Erythroblast (primary cell): ENCODE measurements around the gene TMBIM1.

Experiments
- DNase-seq, 2 experiments: peaks; one replicate each; lab custom pipeline; 2025; lab: John Stamatoyannopoulos, UW
- GATA1 ChIP-seq: IDR thresholded peaks from 2 replicates; pipeline ENCODE4 v1.6.1; 2011; ENCODE audit warnings: low read depth, mild to moderate bottlenecking, control low read depth, low read length, moderate library complexity
- POLR2A ChIP-seq: IDR thresholded peaks from 2 replicates; pipeline ENCODE4 v1.6.1; 2011; ENCODE audit warnings: mild to moderate bottlenecking, low read length

Gene TMBIM1

DNA sequence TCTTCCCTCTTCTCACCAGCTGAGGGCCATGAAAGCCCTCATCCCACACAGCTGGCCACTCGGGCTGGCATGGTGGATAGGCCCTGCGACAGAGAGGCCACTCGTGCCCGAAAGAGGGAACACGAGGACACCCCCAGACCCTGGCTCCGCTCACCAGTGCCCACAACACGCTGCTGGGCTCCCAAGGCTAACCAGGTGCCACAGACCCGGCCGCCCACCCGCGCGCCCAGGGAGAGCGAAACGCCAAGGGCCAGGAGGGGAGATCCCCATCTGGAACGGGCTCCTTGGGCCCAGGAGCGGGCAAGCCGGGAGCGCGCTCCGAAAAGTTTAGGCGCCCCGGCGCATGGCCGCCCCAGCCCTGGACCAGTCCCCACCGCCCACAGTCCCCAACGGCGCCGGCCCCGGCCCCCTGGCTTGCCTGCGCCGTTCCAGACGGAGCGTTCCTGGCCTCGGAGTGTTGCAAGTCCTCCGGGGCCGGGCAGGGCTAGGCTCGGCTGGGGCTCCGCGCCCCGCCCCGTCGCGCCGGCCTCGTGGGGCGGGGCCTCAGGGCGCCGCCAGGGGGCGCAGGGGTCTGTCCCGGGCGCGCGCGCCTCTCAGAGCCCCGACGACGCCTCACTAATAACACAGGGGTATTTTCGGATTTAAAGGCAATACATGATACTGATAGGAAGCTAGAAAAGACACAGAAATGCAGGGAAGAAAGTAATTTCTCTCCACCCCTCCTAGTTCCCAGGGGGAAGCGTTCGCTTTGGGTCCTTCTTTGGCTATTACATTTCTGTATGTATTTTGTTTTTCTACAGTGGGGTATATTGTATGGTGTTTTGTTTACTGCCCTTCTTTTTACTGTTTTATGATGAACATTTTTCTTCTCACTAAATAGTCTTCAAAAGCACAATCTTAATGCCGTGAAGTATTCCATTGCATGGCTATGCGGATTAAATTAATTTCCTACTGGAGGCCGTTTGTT is at the start of gene TMBIM1:
TSS of gene TMBIM1 (minus strand) at position 456 of the 967 bp plus-strand sequence. CDS start 10,362 bp downstream, outside the sequence.
- peak; percentile 87 to 94 for DNase-seq

DNA sequence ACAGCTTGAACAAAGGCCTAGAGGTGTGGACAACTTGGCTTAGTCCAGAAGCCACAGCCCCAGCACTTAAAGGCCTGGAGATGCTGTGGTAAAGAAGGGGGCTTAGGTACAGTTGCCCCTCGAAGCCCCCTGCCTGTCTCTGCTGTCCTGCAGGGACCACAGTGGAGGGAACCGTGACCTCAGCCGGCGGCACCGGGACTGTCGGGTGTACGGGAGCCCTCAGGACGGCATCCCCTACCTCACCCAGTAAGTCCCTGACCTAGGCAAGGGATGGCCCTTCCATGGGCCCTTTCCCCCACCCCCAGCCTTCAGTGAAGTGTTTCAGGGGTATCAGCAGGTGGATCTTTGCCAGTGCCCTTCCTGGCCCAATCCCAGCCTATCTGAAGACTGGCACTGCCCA is 49.1 kb upstream of the TMBIM1 start:
- TF ChIP-seq GATA1 (no peak), POLR2A (no peak)
- no peak for DNase-seq

More for the DNA sequence above, at the start of gene TMBIM1:
- TF ChIP-seq POLR2A (peak; percentile 93), GATA1 (no peak)

DNA sequence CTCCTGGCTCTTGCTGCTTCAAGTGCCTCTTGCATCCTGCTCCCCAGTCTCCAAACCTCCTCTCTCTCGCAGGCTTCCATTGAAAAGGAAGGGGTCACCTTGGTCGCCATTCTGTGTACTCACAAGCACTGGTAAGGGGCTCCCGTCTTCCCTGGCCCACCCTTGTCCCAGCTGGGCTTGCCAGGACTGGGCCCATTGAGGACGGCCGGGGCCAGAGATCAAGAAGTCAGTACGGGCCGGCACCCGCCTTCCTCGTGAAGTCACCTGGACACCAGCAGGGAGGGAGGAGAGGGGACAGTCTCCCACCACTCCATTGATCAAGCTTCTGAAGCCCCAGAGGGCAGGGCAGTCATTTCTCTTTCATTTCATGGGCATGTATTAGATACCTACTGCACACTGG is 48.4 kb upstream of the TMBIM1 start:
- TF ChIP-seq POLR2A, result no peak
- no peak for TF ChIP-seq GATA1
- DNase-seq, result no peak

- DNase-seq, result no peak
- TF ChIP-seq POLR2A (no peak), GATA1 (no peak)
Observed at GRCh38 chr2:218334531-218334930, 42.2 kb upstream of the TMBIM1 start.

DNA sequence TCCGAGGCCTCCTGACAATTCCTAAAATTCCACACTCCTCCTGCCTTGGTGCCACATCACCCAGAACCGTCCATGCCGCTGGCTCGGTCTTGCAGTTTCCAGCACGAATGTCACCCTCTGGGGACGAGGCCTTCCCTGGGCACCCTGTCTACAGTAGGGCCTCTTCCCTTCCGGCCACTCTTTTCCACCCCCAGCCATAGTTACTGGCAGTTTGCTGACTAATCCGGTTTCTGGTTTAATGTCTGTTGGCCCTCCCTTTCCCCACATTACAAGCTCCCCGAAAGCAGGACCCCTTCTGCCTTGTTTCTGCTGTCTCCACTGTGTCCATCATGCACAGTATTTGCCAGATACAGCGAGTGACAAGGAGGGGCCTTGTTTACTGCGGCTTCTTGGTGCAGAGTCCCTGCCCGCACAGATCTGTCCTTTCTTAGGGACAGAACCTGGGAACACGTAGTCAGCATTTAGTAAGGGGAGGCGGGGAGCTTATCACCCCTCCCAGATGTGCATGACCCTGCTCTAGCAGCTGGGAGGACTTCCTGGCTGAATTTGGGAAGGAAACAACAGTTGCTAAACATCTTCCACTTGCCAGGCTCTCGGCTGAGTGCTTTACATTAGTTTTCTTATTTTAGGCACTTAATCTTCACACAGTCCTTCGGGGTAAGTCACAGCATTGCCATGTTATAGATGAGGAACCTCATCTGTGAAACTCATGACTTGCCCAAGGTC is 40.8 kb upstream of the TMBIM1 start:
- peak; percentile 87 to 90 for DNase-seq
- peak; percentile 81 for TF ChIP-seq POLR2A
- no peak for TF ChIP-seq GATA1

- TF ChIP-seq GATA1, result no peak
- no peak for TF ChIP-seq POLR2A
- DNase-seq, result peak in 1 of 2 experiments; percentile 42
Observed at GRCh38 chr2:218332288-218332687, 40.0 kb upstream of the TMBIM1 start.

DNA sequence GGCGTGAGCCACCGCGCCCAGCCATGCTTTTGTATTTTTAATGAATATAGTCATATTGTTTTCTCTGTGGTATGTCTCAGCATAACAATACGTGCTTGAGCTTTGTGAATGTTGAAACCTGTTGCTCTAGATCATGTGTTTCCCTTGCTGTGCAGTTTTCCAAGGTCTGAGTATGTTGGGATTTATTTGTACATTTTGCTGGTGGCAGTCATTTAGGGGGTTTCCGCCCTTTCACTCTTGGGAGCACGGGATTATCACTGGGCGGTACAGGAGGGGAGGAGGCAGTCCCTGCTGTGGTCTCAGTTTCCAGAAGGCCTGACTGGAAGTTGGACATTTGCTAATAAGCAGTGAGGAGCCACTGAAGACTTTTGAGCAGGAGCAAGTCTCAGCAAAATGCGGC is 39.4 kb upstream of the TMBIM1 start:
- no peak for DNase-seq
- TF ChIP-seq POLR2A (no peak), GATA1 (no peak)

GRCh38 chr2:218329826-218330593 is 37.7 kb upstream of the TMBIM1 start:
- no peak for DNase-seq
- no peak for TF ChIP-seq POLR2A
- no peak for TF ChIP-seq GATA1

- no peak for DNase-seq
- no peak for TF ChIP-seq GATA1
- TF ChIP-seq POLR2A, result no peak
Observed at GRCh38 chr2:218329027-218329825, 36.9 kb upstream of the TMBIM1 start.

DNA sequence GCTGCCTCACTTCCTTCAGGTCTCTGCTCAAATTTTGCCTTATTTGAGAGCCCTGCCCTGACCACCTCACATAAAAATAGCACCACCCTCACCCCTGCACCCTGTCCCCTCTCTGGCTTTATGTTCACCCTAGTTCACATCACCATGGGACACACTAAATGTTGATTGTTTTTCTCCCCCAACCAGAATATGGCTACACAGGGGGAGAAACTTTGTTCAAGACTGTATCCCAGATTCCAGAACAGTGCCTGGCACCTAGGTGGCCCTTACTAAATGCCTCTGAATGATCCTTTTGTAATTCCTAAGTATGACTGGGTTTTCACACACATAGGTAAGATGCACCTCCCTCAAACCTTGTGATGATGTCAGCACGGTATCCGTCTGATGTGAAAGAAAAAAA is 36.0 kb upstream of the TMBIM1 start:
- TF ChIP-seq GATA1, result no peak
- no peak for TF ChIP-seq POLR2A
- no peak for DNase-seq

DNA sequence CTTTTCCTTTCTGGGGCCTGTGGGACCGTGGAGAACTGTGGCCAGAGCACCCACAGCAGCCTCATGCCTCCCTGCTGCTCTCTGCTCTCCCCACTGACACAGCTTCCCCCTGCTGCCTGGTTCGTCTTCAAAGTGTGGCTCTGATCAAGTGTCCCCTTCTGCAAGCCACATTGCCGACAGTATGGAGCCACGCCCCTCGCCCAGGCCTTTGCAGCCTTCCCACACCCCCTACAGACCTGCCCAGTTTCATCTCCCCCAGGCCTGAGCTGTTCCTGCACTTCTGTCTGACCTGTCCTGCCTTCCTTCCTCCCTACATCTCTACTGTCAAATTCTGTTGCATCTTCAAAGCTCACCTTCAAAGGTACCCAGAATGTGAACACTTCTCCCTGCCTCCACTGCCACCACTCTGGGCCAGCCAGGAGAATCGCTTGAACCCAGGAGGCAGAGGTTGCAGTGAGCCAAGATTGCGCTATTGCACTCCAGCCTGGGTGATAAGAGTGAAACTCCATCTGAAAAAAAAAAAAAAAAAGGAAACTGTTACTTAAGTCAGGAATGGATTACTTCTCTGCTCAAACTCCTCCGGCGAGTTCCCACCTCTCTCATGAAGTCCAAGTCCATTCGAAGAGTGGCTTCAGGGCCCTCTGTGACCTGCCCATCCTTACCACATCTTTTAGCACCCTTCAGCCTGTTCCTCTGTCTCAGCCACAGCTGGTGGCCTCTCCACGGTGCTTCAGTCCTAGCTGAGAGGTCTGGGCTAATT is 35.3 kb upstream of the TMBIM1 start:
- TF ChIP-seq GATA1, result no peak
- no peak for TF ChIP-seq POLR2A
- no peak for DNase-seq

DNA sequence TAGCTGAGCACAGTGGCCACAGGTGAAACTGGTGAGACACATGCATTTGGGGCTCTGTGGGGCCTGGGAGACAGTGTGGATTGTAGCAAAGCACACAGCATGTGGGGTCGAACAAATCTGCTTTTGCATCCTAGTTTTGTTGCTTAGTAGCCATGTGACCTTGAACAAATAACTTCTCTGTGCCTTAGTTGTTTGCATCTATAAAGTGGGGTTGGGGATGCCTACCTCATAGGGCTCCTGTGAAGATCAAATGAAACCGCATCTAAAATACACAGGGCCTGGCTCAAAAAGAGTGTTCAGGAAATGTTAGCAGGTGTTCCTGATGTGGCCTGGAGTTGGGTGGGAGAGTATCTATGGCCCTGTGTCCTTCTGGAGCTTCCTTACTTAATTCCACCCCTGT is 34.0 kb upstream of the TMBIM1 start:
- TF ChIP-seq POLR2A, result no peak
- no peak for TF ChIP-seq GATA1
- no peak for DNase-seq
